Thoracic aorta (tissue), 2 donors: ENCODE data around the gene XRCC4. TPM values are rescaled to one million over a fixed set of nuclear protein-coding genes. Genes with fewer than 3 reads are reported as not detected.

Source experiments
- ATAC-seq: fragments of 150-250 bp; one replicate; pipeline ENCODE4 v1.8.0; 2017; ENCODE audit warnings: low read depth; ENCODE audit not compliant: insufficient number of reproducible peaks, low FRiP score
- DNase-seq: peaks from one replicate; pipeline ENCODE4 v3.0.0-alpha.2; 2020; ENCODE audit warnings: low spot score
- H3K27ac ChIP-seq, 2 donors: fragments of 200-600 bp; sonication (generic); 1 replicate in 1 of 2; 2 replicates in 1 of 2; pipeline ENCODE4 v1.5.1; 2016; ENCODE audit warnings: mild to moderate bottlenecking in 2 of 2, moderate library complexity in 2 of 2
- H3K27me3 ChIP-seq: fragments of 200-600 bp; sonication (generic); replicated peaks from 2 replicates; pipeline ENCODE4 v1.6.0; 2016; ENCODE audit warnings: mild to moderate bottlenecking; ENCODE audit not compliant: insufficient read depth
- H3K36me3 ChIP-seq: fragments of 200-600 bp; sonication (generic); one replicate; pipeline ENCODE4 v1.5.1; 2016
- H3K4me1 ChIP-seq, 2 donors: fragments of 200-600 bp; sonication (generic); 1 replicate in 1 of 2; 2 replicates in 1 of 2; pipeline versions ENCODE4 v1.5.1 to v1.6.0; 2016; ENCODE audit warnings: low read depth in 2 of 2, mild to moderate bottlenecking in 1 of 2; ENCODE audit not compliant: control insufficient read depth in 1 of 2
- H3K4me3 ChIP-seq: fragments of 200-600 bp; sonication (generic); 2 replicates; pipeline ENCODE4 v1.5.1; 2016; ENCODE audit warnings: mild to moderate bottlenecking
- H3K9me3 ChIP-seq: fragments of 200-600 bp; sonication (generic); 2 replicates; pipeline ENCODE4 v1.5.1; 2016
- total RNA-seq, 2 donors: library from RNA; depleted of rRNA; stranded (reverse); fragments of >200 nt; gene quantifications; one replicate each; pipeline versions ENCODE4 v1.1.0 to v1.2.3, GENCODE V29; 2016
- TF ChIP-seq, protein P1 (sequence below): fragments of 200-600 bp; sonication (generic); IDR thresholded peaks from one replicate; pipeline ENCODE4 v1.5.1; 2019; ENCODE audit warnings: antibody characterized with exemption

XRCC4 gene
- total RNA-seq, 2 donors from 2014 or later = 7.8 to 11.1 TPM

GRCh38 chr5:83035373-83036100 lies 41.8 kb upstream of the XRCC4 start:
- no peaks in the 10 kb centered on the region for H3K9me3 ChIP-seq
- DNase-seq (no peak), ATAC-seq (peak; percentile 69)
- H3K27me3 ChIP-seq = no peaks in the 10 kb centered on the region
- TF ChIP-seq, protein P1, sequence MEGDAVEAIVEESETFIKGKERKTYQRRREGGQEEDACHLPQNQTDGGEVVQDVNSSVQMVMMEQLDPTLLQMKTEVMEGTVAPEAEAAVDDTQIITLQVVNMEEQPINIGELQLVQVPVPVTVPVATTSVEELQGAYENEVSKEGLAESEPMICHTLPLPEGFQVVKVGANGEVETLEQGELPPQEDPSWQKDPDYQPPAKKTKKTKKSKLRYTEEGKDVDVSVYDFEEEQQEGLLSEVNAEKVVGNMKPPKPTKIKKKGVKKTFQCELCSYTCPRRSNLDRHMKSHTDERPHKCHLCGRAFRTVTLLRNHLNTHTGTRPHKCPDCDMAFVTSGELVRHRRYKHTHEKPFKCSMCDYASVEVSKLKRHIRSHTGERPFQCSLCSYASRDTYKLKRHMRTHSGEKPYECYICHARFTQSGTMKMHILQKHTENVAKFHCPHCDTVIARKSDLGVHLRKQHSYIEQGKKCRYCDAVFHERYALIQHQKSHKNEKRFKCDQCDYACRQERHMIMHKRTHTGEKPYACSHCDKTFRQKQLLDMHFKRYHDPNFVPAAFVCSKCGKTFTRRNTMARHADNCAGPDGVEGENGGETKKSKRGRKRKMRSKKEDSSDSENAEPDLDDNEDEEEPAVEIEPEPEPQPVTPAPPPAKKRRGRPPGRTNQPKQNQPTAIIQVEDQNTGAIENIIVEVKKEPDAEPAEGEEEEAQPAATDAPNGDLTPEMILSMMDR = no peak
- no peaks in the 10 kb centered on the region for H3K36me3 ChIP-seq
- no peak overlapping the region for H3K27ac ChIP-seq
- peaks cover 0 to 8% of the 10 kb centered on the region in 2 donors for H3K4me1 ChIP-seq
- no peak overlapping the region for H3K4me3 ChIP-seq

DNA sequence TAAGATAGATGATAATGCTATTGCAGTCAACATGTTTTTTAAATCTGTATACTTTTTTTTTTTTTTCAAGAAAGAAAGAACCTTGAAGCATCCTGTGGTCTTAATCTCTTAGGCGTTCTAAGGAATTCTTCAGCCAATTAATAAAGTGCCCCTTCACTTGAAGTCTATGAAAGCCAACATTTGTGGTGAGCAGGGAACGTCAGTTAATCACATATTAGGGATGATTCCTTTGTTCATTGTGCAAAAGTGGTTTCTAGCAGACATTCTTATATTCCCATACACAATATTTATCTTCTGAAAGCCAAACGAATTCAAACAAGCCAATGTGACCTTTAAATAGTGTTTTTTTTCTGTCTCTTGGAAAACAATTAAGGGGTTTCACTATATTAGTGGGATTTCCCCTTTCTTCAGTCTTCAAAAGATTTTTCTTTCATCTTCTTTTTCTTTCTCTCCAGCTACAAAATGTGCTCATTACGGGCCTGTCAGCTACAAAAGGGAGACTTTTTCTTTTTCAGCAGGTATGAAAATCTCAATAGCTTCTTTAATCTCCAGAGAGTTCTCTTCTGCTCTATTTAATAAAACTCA lies 40.3 kb upstream of the XRCC4 start:
- ATAC-seq (no peak), DNase-seq (no peak)
- TF ChIP-seq, protein P1 = no peak

GRCh38 chr5:83038924-83039323 lies 38.4 kb upstream of the XRCC4 start:
- TF ChIP-seq, protein P1 = no peak

More for the DNA sequence above, 40.3 kb upstream of the XRCC4 start:
- no peaks in the 10 kb centered on the region for H3K36me3 ChIP-seq
- no peaks in the 10 kb centered on the region for H3K9me3 ChIP-seq
- H3K4me3 ChIP-seq = no peak overlapping the region
- no peaks in the 10 kb centered on the region for H3K27me3 ChIP-seq
- no peak overlapping the region for H3K27ac ChIP-seq
- H3K4me1 ChIP-seq = peaks cover 0 to 8% of the 10 kb centered on the region in 2 donors

GRCh38 chr5:83042507-83042906 lies 34.8 kb upstream of the XRCC4 start:
- Histone ChIP-seq H3K4me1 (no peaks in the 10 kb centered on the region), H3K4me3 (no peak overlapping the region), H3K27me3 (no peaks in the 10 kb centered on the region), H3K9me3 (no peaks in the 10 kb centered on the region), H3K36me3 (no peaks in the 10 kb centered on the region), H3K27ac (no peak overlapping the region)
- ATAC-seq (no peak), DNase-seq (no peak)
- TF ChIP-seq, protein P1 = no peak

More at GRCh38 chr5:83038924-83039323, 38.4 kb upstream of the XRCC4 start:
- Histone ChIP-seq H3K4me3 (no peak overlapping the region), H3K4me1 (peaks cover 0 to 8% of the 10 kb centered on the region in 2 donors), H3K36me3 (no peaks in the 10 kb centered on the region), H3K9me3 (no peaks in the 10 kb centered on the region), H3K27me3 (no peaks in the 10 kb centered on the region), H3K27ac (no peak overlapping the region)
- ATAC-seq (no peak), DNase-seq (no peak)

- no peaks in the 10 kb centered on the region for H3K9me3 ChIP-seq
- no peak for ATAC-seq
Measured at GRCh38 chr5:83044926-83045325, 32.4 kb upstream of the XRCC4 start.

More at GRCh38 chr5:83044926-83045325, 32.4 kb upstream of the XRCC4 start:
- TF ChIP-seq, protein P1 = no peak
- Histone ChIP-seq H3K4me1 (no peaks in the 10 kb centered on the region), H3K4me3 (no peak overlapping the region), H3K27ac (no peak overlapping the region), H3K27me3 (no peaks in the 10 kb centered on the region), H3K36me3 (no peaks in the 10 kb centered on the region)
- no peak for DNase-seq
